GM12865 (cell line): ENCODE data around the gene SCFD2.

Source experiments
- DNase-seq: peaks from one replicate; pipeline ENCODE4 v3.0.0; 2010; ENCODE audit warnings: low read depth
- H3K4me3 ChIP-seq: 2 replicates; pipeline ENCODE4 v1.5.1; 2011; ENCODE audit warnings: mild to moderate bottlenecking, low read depth, low read length, control low read depth
- TF ChIP-seq, protein P1 (sequence below): IDR thresholded peaks from 2 replicates; pipeline ENCODE4 v1.5.1; 2011; ENCODE audit warnings: low read length, control low read depth, low read depth, inconsistent platforms; ENCODE audit not compliant: insufficient read depth; ENCODE audit errors: missing control alignments

Gene SCFD2

DNA sequence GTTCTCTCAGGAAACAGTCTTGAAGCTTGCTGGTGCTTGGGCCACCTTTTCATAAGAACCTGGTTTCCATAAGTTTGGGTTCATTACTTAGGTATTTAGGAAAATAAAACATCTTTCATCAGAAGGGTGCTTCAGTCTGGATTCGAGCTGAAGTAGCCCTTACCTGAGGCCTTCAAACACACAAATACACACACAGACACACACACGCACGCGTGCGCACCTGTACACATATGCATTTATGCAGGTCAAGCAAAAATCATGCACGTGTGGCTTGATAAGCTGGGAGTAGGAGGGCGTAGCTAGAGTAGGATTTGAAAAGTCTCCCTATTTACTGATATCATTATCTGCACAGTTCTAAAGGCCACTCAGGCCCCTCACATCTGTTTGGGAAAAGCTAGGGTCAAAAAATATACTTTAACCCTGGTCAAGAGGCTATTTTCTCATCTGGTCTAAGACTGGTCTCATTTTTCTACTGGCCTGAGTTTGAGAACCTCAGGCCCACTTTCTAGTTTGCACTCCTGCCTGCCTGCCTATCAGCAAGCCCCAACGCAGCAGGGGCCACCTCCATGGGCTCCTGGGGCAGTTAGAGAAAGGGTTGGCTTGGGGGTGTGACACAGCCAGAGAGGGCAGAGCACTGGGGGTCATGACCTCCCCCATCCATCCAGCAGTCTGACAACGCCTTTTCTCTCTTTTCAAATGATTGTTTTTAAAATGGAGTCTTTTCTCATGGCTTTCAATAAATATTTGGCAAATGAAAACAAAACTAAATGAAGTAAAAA, 439.5 kb downstream of the SCFD2 start:
- TF ChIP-seq, protein P1, sequence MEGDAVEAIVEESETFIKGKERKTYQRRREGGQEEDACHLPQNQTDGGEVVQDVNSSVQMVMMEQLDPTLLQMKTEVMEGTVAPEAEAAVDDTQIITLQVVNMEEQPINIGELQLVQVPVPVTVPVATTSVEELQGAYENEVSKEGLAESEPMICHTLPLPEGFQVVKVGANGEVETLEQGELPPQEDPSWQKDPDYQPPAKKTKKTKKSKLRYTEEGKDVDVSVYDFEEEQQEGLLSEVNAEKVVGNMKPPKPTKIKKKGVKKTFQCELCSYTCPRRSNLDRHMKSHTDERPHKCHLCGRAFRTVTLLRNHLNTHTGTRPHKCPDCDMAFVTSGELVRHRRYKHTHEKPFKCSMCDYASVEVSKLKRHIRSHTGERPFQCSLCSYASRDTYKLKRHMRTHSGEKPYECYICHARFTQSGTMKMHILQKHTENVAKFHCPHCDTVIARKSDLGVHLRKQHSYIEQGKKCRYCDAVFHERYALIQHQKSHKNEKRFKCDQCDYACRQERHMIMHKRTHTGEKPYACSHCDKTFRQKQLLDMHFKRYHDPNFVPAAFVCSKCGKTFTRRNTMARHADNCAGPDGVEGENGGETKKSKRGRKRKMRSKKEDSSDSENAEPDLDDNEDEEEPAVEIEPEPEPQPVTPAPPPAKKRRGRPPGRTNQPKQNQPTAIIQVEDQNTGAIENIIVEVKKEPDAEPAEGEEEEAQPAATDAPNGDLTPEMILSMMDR: no peak
- H3K4me3 ChIP-seq: no peak overlapping the region
- DNase-seq: no peak

DNA sequence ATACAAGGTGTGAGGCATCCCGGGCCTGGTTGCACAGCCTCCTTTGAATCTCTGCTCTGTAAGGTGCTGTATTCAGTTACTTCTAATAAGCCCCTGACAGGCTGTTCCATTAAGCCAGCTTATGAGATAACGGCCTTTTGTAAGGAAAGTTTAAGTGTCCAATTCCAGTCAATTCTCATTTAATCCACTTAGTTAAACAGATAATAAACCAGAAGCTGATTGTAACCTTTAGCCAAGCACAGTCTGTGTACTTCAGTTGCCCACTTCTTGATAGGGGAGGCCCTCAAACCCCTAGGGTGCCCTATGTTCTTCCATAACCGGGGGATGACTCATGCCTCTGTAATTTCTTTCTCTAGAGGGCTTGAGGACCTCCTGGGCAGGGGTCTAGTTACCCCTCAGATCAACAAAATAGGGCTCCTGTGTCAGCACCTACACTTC, 440.3 kb downstream of the SCFD2 start:
- DNase-seq: no peak
- H3K4me3 ChIP-seq: no peak overlapping the region
- TF ChIP-seq, protein P1: no peak

DNA sequence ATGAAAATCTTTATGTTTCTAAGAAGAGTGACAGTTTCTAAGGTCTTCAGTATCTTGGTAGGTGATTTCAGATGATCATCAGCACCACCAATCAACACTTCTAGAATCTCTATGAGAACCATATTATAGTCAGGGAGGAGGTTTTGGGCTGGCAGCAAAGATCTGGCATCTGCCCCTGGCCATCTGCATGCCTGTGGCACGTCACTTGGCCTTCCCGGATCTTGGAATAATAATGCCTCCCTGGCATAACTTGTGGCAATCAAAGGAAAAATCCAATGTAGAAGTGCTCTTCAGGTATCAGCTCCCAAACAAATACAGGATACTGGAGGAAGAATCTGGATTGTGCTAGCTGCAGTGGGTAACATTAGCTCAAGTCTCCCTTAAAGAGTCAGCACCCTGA, 446.4 kb downstream of the SCFD2 start:
- no peak overlapping the region for H3K4me3 ChIP-seq
- DNase-seq: no peak
- TF ChIP-seq, protein P1: no peak

DNA sequence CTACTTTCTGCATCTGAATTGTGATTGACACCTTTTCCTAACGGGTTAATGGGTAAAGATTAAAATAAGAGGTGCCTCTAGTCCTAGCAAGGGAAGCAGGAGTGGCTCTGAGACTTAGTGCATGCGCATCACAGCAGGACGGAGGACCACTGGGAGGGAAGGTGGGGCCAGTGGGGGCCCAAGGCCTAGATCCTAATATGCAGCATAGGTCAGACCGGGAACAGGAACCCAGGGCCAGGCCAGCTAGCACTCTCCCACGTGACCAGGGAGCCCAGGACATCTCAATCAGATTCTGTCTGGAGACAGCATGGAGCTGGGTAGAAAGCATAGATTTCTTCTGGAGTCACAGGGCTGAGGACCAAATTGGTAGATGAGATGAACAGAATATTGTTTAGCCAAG, 448.0 kb downstream of the SCFD2 start:
- no peak overlapping the region for H3K4me3 ChIP-seq
- TF ChIP-seq, protein P1: no peak
- DNase-seq: no peak

DNA sequence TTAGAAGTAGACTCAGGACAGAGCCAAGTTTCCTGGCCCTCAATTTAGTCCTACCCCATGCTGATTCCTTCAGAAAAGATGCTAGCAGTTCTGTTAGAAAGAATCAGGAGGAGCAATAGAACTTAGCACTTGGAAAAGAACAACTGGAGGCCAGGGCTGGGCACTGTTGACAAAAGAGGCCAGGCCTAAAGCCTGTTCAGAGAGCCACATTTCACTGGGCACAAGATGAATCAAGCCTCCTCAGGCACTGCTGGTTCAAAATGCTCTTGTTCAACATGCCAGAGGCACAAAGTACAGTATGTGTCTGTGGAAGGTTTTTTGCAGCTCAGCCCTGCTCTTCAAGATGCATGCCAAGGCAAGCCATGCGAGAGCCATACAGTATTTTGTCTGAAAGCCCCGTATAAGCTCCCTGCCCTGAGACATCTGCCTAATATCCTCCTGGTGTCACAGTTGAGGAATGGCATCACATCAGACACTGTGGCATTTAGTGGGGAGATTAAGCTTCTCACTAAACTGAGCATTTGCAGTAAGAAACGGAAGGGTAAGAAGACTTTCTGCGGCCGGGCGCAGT, 450.0 kb downstream of the SCFD2 start:
- no peak overlapping the region for H3K4me3 ChIP-seq
- DNase-seq: no peak
- TF ChIP-seq, protein P1: no peak

DNA sequence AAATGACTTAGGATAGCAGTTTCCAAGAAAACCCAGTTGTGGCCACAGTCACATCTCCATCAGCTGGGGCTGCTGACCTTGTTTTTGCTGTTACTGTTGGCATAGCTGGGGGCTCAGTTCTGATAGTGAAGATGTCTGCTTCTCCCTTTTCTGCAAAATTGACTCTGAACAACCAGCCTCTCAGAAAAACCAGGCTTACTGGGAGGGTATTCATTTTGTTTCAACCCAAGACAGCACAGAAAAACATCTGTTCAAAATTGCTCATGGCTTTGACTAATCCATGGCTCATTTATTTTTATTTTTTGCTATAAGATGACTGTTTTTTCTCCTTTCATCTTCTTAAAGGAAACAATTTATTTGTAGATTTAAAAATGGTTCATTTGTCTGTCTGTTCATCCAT, 450.7 kb downstream of the SCFD2 start:
- no peak for DNase-seq
- TF ChIP-seq, protein P1: no peak
- H3K4me3 ChIP-seq: no peak overlapping the region
